SJCRH30 (cell line): ENCODE measurements around the gene SDCCAG8. TPM values are rescaled to one million over a fixed set of nuclear protein-coding genes. Genes with fewer than 3 reads are reported as not detected.
"Not testable (repeated sequence)": the region's sequence is repeated elsewhere in the genome, so short reads cannot be mapped to it uniquely, and the experiment has no call there.

Source experiments
- DNase-seq, 2 experiments: peaks; one replicate each; pipeline ENCODE4 v3.0.0-alpha.2; 2015 to 2020
- H3K27ac ChIP-seq: fragments of 250-450 bp; sonication (Bioruptor Pico); 2 replicates; pipeline ENCODE4 v1.5.1; 2020; ENCODE audit warnings: mild to moderate bottlenecking, moderate library complexity
- H3K27me3 ChIP-seq: fragments of 250-450 bp; sonication (Bioruptor Pico); 2 replicates; pipeline ENCODE4 v1.5.1; 2020; ENCODE audit warnings: mild to moderate bottlenecking, moderate library complexity
- H3K36me3 ChIP-seq: fragments of 250-450 bp; sonication (Bioruptor Pico); 2 replicates; pipeline ENCODE4 v1.5.1; 2020; ENCODE audit warnings: mild to moderate bottlenecking, moderate library complexity
- H3K4me1 ChIP-seq: fragments of 250-450 bp; sonication (Bioruptor Pico); 2 replicates; pipeline ENCODE4 v1.5.1; 2020; ENCODE audit warnings: mild to moderate bottlenecking, moderate library complexity
- H3K4me3 ChIP-seq: fragments of 250-450 bp; sonication (Bioruptor Pico); 2 replicates; pipeline ENCODE4 v1.5.1; 2020; ENCODE audit warnings: mild to moderate bottlenecking, moderate library complexity
- H3K9me3 ChIP-seq: fragments of 250-450 bp; sonication (Bioruptor Pico); replicated peaks from 2 replicates; pipeline ENCODE4 v1.5.1; 2020; ENCODE audit warnings: mild to moderate bottlenecking, moderate library complexity
- total RNA-seq: library from RNA; depleted of rRNA; stranded (reverse); fragments of >200 nt; shearing (Covaris generic); gene quantifications from 2 replicates; pipeline ENCODE4 v1.2.3, GENCODE V29; 2014; rRNA removed

Gene SDCCAG8
- 10.0 and 13.6 TPM in 2 replicates for total RNA-seq

DNA sequence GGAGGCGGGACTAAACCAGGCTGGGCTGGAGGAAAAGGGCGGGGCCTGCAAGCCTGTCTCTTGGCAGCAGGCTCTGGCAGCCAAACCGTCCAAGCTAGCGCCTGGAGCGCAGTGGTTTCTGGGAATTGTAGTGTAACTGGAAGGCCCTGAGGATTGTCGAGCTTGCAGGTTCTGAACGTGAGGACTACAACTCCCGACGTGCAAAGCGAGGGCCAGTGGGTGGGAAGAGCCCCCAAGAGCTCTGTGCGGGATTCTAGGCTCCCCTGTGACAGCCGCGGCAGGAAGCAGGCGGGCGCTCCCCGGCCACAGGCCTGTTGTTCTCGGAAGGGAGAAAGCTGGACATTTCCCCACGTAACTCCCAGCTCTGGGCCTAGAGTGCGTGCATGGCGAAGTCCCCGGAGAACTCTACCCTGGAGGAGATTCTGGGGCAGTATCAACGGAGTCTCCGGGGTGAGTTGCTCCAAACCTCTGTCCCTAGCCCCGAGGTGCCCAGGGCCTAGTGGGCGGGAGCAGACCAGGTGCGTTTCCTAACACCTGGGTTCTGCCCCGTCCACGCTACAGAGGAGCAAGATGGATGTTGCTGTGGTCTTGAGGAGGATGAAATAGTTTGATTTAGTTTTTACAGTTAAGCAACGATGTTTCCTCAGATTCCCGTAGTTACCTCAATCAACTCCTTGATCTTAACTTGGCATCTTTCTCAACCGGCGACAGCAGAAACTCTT, at the start of gene SDCCAG8:
SDCCAG8 (plus strand) TSS at position 251 of the 722 bp plus-strand sequence; CDS start at position 384, 133 bp downstream.
- Histone ChIP-seq H3K36me3 (no peaks in the 10 kb centered on the region), H3K4me1 (no peaks in the 10 kb centered on the region), H3K9me3 (no peaks in the 10 kb centered on the region), H3K27me3 (no peaks in the 10 kb centered on the region), H3K27ac (peak within 1 kb of the TSS; percentile 91), H3K4me3 (peak within 1 kb of the TSS; percentile 85)
- DNase-seq = peak; percentile 98 to 99

GRCh38 chr1:243211984-243212383, 43.9 kb upstream of the SDCCAG8 start:
- H3K36me3 ChIP-seq, H3K4me1 ChIP-seq, H3K9me3 ChIP-seq, H3K27ac ChIP-seq, H3K4me3 ChIP-seq, DNase-seq, H3K27me3 ChIP-seq: not testable (repeated sequence)

DNA sequence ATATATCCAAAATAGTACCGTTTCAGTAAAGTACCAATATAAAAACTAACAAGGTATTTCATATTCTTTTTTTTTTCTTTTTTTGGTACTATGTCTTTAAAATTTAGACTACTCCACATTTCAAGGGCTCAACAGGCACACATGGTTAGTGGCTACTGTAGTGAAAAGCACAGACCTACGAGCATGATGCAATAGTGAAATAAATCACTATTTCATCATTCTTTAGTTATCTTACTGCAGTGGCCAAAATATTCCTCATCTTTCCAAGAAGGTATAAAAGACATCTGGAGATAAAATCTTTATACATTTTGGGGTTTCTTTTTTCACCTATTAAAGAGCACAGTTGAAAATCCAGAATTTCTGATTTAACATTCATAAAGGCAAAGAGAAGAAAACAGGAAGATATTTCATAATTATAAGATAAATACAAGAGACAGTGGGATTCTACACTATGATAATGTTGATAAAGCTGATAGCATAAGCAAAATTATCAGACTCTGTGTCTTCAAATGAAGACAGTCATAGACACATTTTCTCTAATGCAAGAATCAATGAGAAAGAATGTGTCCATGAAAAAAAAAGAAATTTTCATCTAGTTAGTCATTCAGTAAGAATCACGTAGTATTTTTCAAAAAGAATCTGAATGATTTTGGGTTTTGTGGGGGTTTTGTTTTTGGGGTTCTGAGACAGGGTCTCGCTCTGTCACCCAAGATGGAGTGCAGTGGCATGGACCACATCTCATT, 42.6 kb upstream of the SDCCAG8 start:
- Histone ChIP-seq H3K9me3 (no peaks in the 10 kb centered on the region), H3K27ac (no peak overlapping the region), H3K36me3 (peaks cover 5% of the 10 kb centered on the region; the same call in 1 of the 2 replicates), H3K4me3 (no peak overlapping the region), H3K4me1 (no peaks in the 10 kb centered on the region; the same call in 1 of the 2 replicates), H3K27me3 (no peaks in the 10 kb centered on the region)
- DNase-seq = no peak

DNA sequence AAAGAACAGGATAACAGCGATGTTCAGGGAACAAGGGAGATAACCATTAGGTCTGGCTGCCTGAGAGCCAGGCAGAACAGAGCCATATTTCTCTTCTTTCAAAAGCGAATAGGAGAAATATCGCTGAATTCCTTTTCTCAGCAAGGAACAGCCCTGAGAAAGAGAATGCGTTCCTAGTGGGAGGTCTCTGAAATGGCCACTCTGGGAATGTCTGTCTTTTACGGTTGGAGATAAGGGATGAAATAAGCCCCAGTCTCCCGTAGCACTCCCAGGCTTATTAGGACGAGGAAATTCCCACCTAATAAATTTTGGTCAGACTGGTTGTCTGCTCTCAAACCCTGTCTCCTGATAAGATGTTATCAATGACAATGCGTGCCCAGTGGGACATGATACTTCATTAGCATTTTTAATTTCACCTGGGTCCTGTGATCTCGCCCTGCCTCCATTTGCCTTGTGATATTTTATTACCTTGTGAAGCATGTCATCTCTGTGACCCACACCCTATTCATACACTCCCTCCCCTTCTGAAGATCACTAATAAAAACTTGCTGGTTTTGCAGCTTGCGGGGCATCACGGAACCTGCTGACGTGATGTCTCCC, 40.5 kb upstream of the SDCCAG8 start:
- H3K4me3 ChIP-seq, H3K27ac ChIP-seq, H3K4me1 ChIP-seq, DNase-seq, H3K27me3 ChIP-seq, H3K9me3 ChIP-seq: not testable (repeated sequence)
- peaks cover 15% of the 10 kb centered on the region for H3K36me3 ChIP-seq

GRCh38 chr1:243216741-243217140, 39.1 kb upstream of the SDCCAG8 start:
- Histone ChIP-seq H3K4me1 (no peaks in the 10 kb centered on the region; the same call in 1 of the 2 replicates), H3K27me3 (no peaks in the 10 kb centered on the region), H3K4me3 (no peak overlapping the region), H3K36me3 (peaks cover 29% of the 10 kb centered on the region), H3K27ac (no peak overlapping the region), H3K9me3 (no peaks in the 10 kb centered on the region)
- DNase-seq = no peak

GRCh38 chr1:243217349-243217748, 38.5 kb upstream of the SDCCAG8 start:
- no peak overlapping the region for H3K27ac ChIP-seq
- H3K9me3 ChIP-seq = no peaks in the 10 kb centered on the region; the same call in 1 of the 2 replicates
- peaks cover 34% of the 10 kb centered on the region for H3K36me3 ChIP-seq
- H3K4me3 ChIP-seq = no peak overlapping the region
- H3K4me1 ChIP-seq = no peaks in the 10 kb centered on the region; the same call in 1 of the 2 replicates
- H3K27me3 ChIP-seq = no peaks in the 10 kb centered on the region
- no peak for DNase-seq

GRCh38 chr1:243218059-243218458, 37.8 kb upstream of the SDCCAG8 start:
- no peak overlapping the region for H3K4me3 ChIP-seq
- peaks cover 4% of the 10 kb centered on the region; the same call in 1 of the 2 replicates for H3K9me3 ChIP-seq
- peaks cover 38% of the 10 kb centered on the region for H3K36me3 ChIP-seq
- H3K27ac ChIP-seq = no peak overlapping the region
- H3K27me3 ChIP-seq = no peaks in the 10 kb centered on the region
- H3K4me1 ChIP-seq = no peaks in the 10 kb centered on the region; the same call in 1 of the 2 replicates
- DNase-seq = no peak

- Histone ChIP-seq H3K4me3 (no peak overlapping the region), H3K27ac (no peak overlapping the region), H3K27me3 (no peaks in the 10 kb centered on the region), H3K4me1 (no peaks in the 10 kb centered on the region), H3K36me3 (peaks cover 22% of the 10 kb centered on the region), H3K9me3 (peaks cover 18% of the 10 kb centered on the region)
- DNase-seq = no peak
These were observed 28.2 kb upstream of the SDCCAG8 start for GRCh38 chr1:243227622-243228021.

GRCh38 chr1:243229526-243229925, 26.3 kb upstream of the SDCCAG8 start:
- Histone ChIP-seq H3K27ac (no peak overlapping the region), H3K9me3 (peaks cover 15% of the 10 kb centered on the region), H3K4me3 (no peak overlapping the region), H3K4me1 (no peaks in the 10 kb centered on the region), H3K27me3 (no peaks in the 10 kb centered on the region), H3K36me3 (peaks cover 12% of the 10 kb centered on the region)
- no peak for DNase-seq

GRCh38 chr1:243230914-243231313, 24.9 kb upstream of the SDCCAG8 start:
- no peak overlapping the region for H3K4me3 ChIP-seq
- no peak overlapping the region for H3K27ac ChIP-seq
- H3K36me3 ChIP-seq = peaks cover 8% of the 10 kb centered on the region
- peaks cover 15% of the 10 kb centered on the region for H3K9me3 ChIP-seq
- peak in 1 of 2 experiments; percentile 34 for DNase-seq
- no peaks in the 10 kb centered on the region for H3K27me3 ChIP-seq
- H3K4me1 ChIP-seq = 0 out of 2 replicates have a peak, but pooled peaks cover 3% of the 10 kb centered on the region

DNA sequence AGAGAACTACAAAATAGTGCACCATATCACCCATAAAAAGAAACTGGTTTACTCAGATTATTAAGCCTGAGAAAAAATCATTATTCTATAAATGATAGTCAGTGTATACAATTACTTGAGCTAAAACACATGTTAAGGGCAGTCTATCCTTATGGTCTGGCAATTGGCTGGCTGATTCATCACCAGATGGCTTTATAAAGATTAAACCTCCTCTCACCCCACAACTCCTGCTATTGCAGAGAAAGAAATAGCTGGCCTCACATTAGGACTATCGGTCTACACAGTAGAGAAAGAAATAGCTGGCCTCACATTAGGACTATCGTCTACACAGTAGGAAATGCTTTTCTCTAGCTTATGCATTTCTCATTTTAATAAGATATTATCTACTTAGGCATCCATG, 21.9 kb upstream of the SDCCAG8 start:
- H3K27ac ChIP-seq = no peak overlapping the region
- no peaks in the 10 kb centered on the region for H3K27me3 ChIP-seq
- DNase-seq = no peak
- 0 out of 2 replicates have a peak, but pooled peaks cover 3% of the 10 kb centered on the region for H3K4me1 ChIP-seq
- H3K9me3 ChIP-seq = peaks cover 15% of the 10 kb centered on the region; the same call in 1 of the 2 replicates
- peaks cover 8% of the 10 kb centered on the region for H3K36me3 ChIP-seq
- no peak overlapping the region for H3K4me3 ChIP-seq

- Histone ChIP-seq H3K27me3 (no peaks in the 10 kb centered on the region), H3K36me3 (peaks cover 8% of the 10 kb centered on the region), H3K4me3 (no peak overlapping the region), H3K4me1 (0 out of 2 replicates have a peak, but pooled peaks cover 3% of the 10 kb centered on the region), H3K9me3 (peaks cover 15% of the 10 kb centered on the region; the same call in 1 of the 2 replicates), H3K27ac (no peak overlapping the region)
- peak in 1 of 2 experiments; percentile 16 for DNase-seq
These were observed 20.7 kb upstream of the SDCCAG8 start for GRCh38 chr1:243234978-243235647.

GRCh38 chr1:243236604-243237252, 19.1 kb upstream of the SDCCAG8 start:
- Histone ChIP-seq H3K9me3 (no peaks in the 10 kb centered on the region; the same call in 1 of the 2 replicates), H3K4me1 (0 out of 2 replicates have a peak, but pooled peaks cover 3% of the 10 kb centered on the region), H3K36me3 (peaks cover 2% of the 10 kb centered on the region; the same call in 1 of the 2 replicates), H3K27me3 (no peaks in the 10 kb centered on the region), H3K4me3 (no peak overlapping the region), H3K27ac (no peak overlapping the region)
- no peak for DNase-seq

- H3K36me3 ChIP-seq = peaks cover 8% of the 10 kb centered on the region
- no peaks in the 10 kb centered on the region for H3K9me3 ChIP-seq
- no peaks in the 10 kb centered on the region for H3K4me1 ChIP-seq
- no peak overlapping the region for H3K4me3 ChIP-seq
- H3K27me3 ChIP-seq = no peaks in the 10 kb centered on the region
- no peak for DNase-seq
- H3K27ac ChIP-seq = no peak overlapping the region
These were observed 11.4 kb upstream of the SDCCAG8 start for GRCh38 chr1:243244432-243244841.
